Measurements from ENCODE around the gene ENDOV. TPM values are rescaled to one million over a fixed set of nuclear protein-coding genes. Genes with fewer than 3 reads are reported as not detected.

Gene ENDOV
- total and polyA plus RNA-seq, 2 donors (not counting 3 experiments of a cell fraction or from before 2014, with no cell fraction given) = 20.4 to 25.9 TPM

DNA sequence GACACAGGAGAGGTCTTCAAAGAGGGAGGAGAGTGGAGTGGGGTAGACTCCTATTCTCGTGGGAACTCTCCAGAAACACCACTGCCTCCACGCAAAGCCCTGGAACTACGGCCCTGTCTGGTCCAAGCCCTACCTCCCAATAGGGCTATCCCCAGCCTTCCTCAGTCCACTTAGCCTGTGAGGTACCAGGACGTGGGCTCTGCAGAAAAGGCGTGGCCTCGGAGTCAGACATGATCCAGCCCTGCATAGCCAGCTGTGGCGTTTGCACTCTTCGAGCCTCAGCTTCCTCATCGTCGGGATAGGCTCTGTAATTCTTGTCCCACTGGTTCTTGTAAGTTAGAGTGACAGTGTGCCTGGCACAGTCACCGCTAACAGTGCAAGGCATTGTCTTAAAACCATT is 13.8 kb downstream of the ENDOV start:
- intact Hi-C loops (cut with micrococcal nuclease) = loop anchor here (10.0 kb wide), 1 partner anchor 336 kb away; no protein-coding TSS in a partner anchor
- dilution Hi-C loops (cut with MboI; ENCODE audit: extremely low pct_ligation_motif_present, low sequenced_read_pairs) = no loop called here
- Histone ChIP-seq H3K27ac (ENCODE audit: insufficient read depth, low read depth, low read length) (no peak overlapping the region), H3K4me2 (ENCODE audit: insufficient read depth, low read length) (no peak overlapping the region), H2AFZ (ENCODE audit: low read depth, low read length) (no peak overlapping the region), H3K9me3 (replicated peaks; ENCODE audit: control insufficient read depth, insufficient read depth, low read length) (no peaks in the 10 kb centered on the region), H3K27me3 (ENCODE audit: control insufficient read depth in 2 of 2, insufficient read depth in 2 of 2, low read length in 2 of 2) (no peaks in the 10 kb centered on the region), H3K4me3 (replicated peaks in 1 of 3; ENCODE audit: insufficient read depth in 1 of 3, low read depth in 1 of 3, low read length in 3 of 3) (no peak overlapping the region), H3K4me1 (ENCODE audit: control insufficient read depth, extremely low read depth, insufficient read depth, low read length) (no peaks in the 10 kb centered on the region), H4K20me1 (replicated peaks; ENCODE audit: control insufficient read depth, extremely low read depth, insufficient read depth, low read length) (no peaks in the 10 kb centered on the region), H3K9me1 (replicated peaks; ENCODE audit: control insufficient read depth, extremely low read depth, insufficient read depth, low read length) (no peaks in the 10 kb centered on the region), H3K9ac (replicated peaks; ENCODE audit: extremely low read depth, insufficient read depth, low read length) (no peak overlapping the region), H3K36me3 (ENCODE audit: control insufficient read depth in 2 of 2, extremely low read depth in 1 of 2, insufficient read depth in 2 of 2, low read length in 2 of 2) (no peaks in the 10 kb centered on the region), H3K79me2 (ENCODE audit: control insufficient read depth, insufficient read depth, low read length) (no peaks in the 10 kb centered on the region)
- DNase-seq (ENCODE audit: low read depth, low spot score) (no peak), FAIRE-seq (no peak)
- POLR2A ChIA-PET = no interaction called here
- no peak for TF ChIP-seq MYC (IDR thresholded peaks at IDR 0.05; ENCODE audit: low read depth, low read length)
- CTCF ChIA-PET = interaction anchor here (0.9 to 4.6 kb wide), 5 partner anchors 13 to 553 kb away, joined by 5 to 53 read pairs (median 41); no protein-coding TSS in a partner anchor
- no TSS peak for BruUV-seq (replicated peaks)

DNA sequence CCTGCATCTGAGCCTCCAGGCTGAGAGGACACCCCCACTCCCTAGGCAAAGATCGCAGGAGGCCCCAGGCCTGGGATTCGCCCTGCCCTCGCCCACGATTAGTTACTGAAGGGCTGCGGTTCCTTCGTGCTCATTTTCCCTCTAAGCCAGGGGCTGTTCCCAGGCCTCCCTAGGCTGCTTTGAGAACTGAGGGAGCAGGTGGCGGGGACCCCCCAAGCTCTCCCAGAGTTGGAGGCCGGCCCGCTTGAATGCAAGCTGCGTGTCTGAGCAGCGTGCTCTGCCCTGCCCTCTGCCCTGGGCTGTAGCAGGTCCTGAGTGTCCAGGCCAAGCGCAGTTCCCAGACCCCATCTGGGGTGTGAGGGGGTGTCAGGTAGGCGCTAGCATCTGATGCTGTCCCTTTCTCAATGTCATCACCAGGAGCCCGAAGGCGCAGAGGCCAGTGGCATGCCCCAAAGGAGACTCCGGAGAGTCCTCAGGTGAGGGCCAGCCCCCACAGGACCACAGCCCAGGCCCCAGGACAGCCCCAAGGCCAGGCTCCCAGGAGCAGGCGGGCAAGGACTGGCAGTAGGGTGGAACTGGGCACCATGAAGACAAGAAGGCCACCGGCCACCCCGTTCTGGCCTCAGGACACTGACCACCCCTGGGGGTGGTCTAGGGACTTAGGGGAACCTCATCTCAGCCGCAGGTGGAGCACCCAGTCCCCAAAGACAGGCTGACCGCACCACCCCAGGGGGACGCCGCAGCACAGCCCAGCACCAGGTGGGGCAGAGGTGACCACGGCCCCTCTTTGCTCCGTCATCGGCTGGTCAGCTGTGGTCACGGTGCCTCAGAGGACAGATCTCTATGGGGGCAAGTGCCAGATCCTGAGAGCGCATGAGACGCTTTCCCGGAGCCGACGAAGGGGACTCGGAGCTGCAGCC is 14.6 kb downstream of the ENDOV start:
- intact Hi-C loops (cut with micrococcal nuclease) = loop anchor here (10.0 kb wide), 1 partner anchor 335 kb away; no protein-coding TSS in a partner anchor
- no peak for TF ChIP-seq POLR2AphosphoS5 (IDR thresholded peaks at IDR 0.05; ENCODE audit: insufficient read depth, low read depth, low read length)
- TF ChIP-seq, protein P1, sequence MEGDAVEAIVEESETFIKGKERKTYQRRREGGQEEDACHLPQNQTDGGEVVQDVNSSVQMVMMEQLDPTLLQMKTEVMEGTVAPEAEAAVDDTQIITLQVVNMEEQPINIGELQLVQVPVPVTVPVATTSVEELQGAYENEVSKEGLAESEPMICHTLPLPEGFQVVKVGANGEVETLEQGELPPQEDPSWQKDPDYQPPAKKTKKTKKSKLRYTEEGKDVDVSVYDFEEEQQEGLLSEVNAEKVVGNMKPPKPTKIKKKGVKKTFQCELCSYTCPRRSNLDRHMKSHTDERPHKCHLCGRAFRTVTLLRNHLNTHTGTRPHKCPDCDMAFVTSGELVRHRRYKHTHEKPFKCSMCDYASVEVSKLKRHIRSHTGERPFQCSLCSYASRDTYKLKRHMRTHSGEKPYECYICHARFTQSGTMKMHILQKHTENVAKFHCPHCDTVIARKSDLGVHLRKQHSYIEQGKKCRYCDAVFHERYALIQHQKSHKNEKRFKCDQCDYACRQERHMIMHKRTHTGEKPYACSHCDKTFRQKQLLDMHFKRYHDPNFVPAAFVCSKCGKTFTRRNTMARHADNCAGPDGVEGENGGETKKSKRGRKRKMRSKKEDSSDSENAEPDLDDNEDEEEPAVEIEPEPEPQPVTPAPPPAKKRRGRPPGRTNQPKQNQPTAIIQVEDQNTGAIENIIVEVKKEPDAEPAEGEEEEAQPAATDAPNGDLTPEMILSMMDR (IDR thresholded peaks at IDR 0.05; ENCODE audit: extremely low read depth in 1 of 2, insufficient read depth in 1 of 2, low read depth in 1 of 2, low read length in 2 of 2) = no peak
- Histone ChIP-seq H3K4me2 (ENCODE audit: insufficient read depth, low read length) (no peak overlapping the region), H2AFZ (ENCODE audit: low read depth, low read length) (no peak overlapping the region), H3K79me2 (ENCODE audit: control insufficient read depth, insufficient read depth, low read length) (no peaks in the 10 kb centered on the region), H3K9me1 (replicated peaks; ENCODE audit: control insufficient read depth, extremely low read depth, insufficient read depth, low read length) (no peaks in the 10 kb centered on the region), H3K36me3 (ENCODE audit: control insufficient read depth in 2 of 2, extremely low read depth in 1 of 2, insufficient read depth in 2 of 2, low read length in 2 of 2) (no peaks in the 10 kb centered on the region), H3K9me3 (replicated peaks; ENCODE audit: control insufficient read depth, insufficient read depth, low read length) (no peaks in the 10 kb centered on the region), H4K20me1 (replicated peaks; ENCODE audit: control insufficient read depth, extremely low read depth, insufficient read depth, low read length) (no peaks in the 10 kb centered on the region), H3K4me3 (replicated peaks in 1 of 3; ENCODE audit: insufficient read depth in 1 of 3, low read depth in 1 of 3, low read length in 3 of 3) (no peak overlapping the region), H3K9ac (replicated peaks; ENCODE audit: extremely low read depth, insufficient read depth, low read length) (no peak overlapping the region), H3K27me3 (ENCODE audit: control insufficient read depth in 2 of 2, insufficient read depth in 2 of 2, low read length in 2 of 2) (no peaks in the 10 kb centered on the region), H3K27ac (ENCODE audit: insufficient read depth, low read depth, low read length) (no peak overlapping the region), H3K4me1 (ENCODE audit: control insufficient read depth, extremely low read depth, insufficient read depth, low read length) (no peaks in the 10 kb centered on the region)
- no peak for DNase-seq (ENCODE audit: low read depth, low spot score)
- dilution Hi-C loops (cut with MboI; ENCODE audit: extremely low pct_ligation_motif_present, low sequenced_read_pairs) = no loop called here
- ChIA-PET POLR2A (no interaction called here), CTCF (no interaction called here)
- FAIRE-seq = no peak
- BruUV-seq (replicated peaks) = no TSS peak

Measured in endothelial cell of umbilical vein (primary cell).